Dorsolateral prefrontal cortex (tissue), 118 donors: ENCODE measurements around the gene TOR1A. TPM values are rescaled to one million over a fixed set of nuclear protein-coding genes. Genes with fewer than 3 reads are reported as not detected.

Experiments used
- microRNA-seq, 43 experiments: library from miRNA; unstranded; fragments of <30 nt; microRNA quantifications; one replicate each; pipeline ENCODE4 v1.2.0, GENCODE V29; 2022
- total RNA-seq, 120 experiments: library from RNA; stranded (reverse); gene quantifications; one replicate each; pipeline versions ENCODE4 v1.2.3 to v1.2.4, GENCODE V29; 2022

TOR1A gene
- total RNA-seq, 120 experiments from 2014 or later, result 20.2 to 42.3 (median 31.4) TPM

Small RNA genes lying within 50 kb of the gene (microRNA-seq; reads per million reads assigned to microRNA genes)
- 0 to 4.0 (median 0.61) reads per million in 43 experiments for gene MIR6855

Other genes with a start within 250 kb of the TOR1A start
- 1 to 10 TPM in 55 of 120 experiments, under 1 TPM in 47, not detected in 18; 0.18 to 3.1 (median 1.0) TPM for gene C9orf50, start 203.0 kb downstream of the TOR1A start, total RNA-seq
- gene NTMT1, start 198.0 kb downstream of the TOR1A start, total RNA-seq, result 10 to 100 TPM; 22.2 to 45.4 (median 32.9) TPM
- gene ASB6, start 182.0 kb downstream of the TOR1A start, total RNA-seq, result 10 to 100 TPM; 20.5 to 43.2 (median 32.5) TPM
- gene PRRX2, start 158.5 kb downstream of the TOR1A start, total RNA-seq, result 1 to 10 TPM in 4 of 120 experiments, under 1 TPM in 37, not detected in 79; 0.33 to 1.6 (median 0.47) TPM
- gene PTGES, start 71.1 kb downstream of the TOR1A start, total RNA-seq, result 1 to 10 TPM; 1.2 to 9.2 (median 2.9) TPM
- gene TOR1B, start 21.0 kb downstream of the TOR1A start, total RNA-seq, result 10 to 100 TPM; 14.5 to 27.9 (median 20.1) TPM
- gene C9orf78, start 11.1 kb upstream of the TOR1A start, total RNA-seq, result 10 to 100 TPM; 33.2 to 64.4 (median 43.1) TPM
- 10 to 100 TPM; 44.3 to 74.1 (median 56.9) TPM for gene USP20, start 11.3 kb upstream of the TOR1A start, total RNA-seq
- 100 to 1,000 TPM in 60 of 120 experiments, 10 to 100 TPM in 60; 53.9 to 197 (median 99.8) TPM for gene FNBP1, start 219.1 kb upstream of the TOR1A start, total RNA-seq
- gene GPR107, start 229.8 kb upstream of the TOR1A start, total RNA-seq, result 10 to 100 TPM; 34.8 to 59.2 (median 45.9) TPM